HepG2 (cell line): ENCODE data around the gene SOAT2. TPM values are rescaled to one million over a fixed set of nuclear protein-coding genes. Genes with fewer than 3 reads are reported as not detected.
A peak's percentile ranks its signal among the peaks of the same experiment; 100 is the strongest.

ENCODE experiments used
- ARID3A ChIP-seq: IDR thresholded peaks from 2 replicates; pipeline ENCODE4 v1.6.1; 2012; ENCODE audit warnings: low read depth, low read length, improper control_type of control experiment
- GABPA ChIP-seq, 2 experiments: IDR thresholded peaks; 2 replicates each; pipeline ENCODE4 v1.6.1; 2011 to 2016; ENCODE audit warnings: low read depth in 2 of 2, low read length in 1 of 2, missing biosample characterization in 1 of 2, missing genetic modification characterization in 1 of 2
- JUN ChIP-seq: sonication (generic); formaldehyde crosslinking; IDR thresholded peaks from 2 replicates; pipeline ENCODE4 v1.4.0; 2020; ENCODE audit warnings: mild to moderate bottlenecking, missing genetic modification reagents
- MTA3 ChIP-seq: sonication (generic); formaldehyde crosslinking; IDR thresholded peaks from 2 replicates; pipeline ENCODE4 v1.4.0; 2020; ENCODE audit warnings: missing genetic modification reagents
- NCOA1 ChIP-seq: sonication (generic); formaldehyde crosslinking; IDR thresholded peaks from 2 replicates; pipeline ENCODE4 v1.9.0; 2021; ENCODE audit warnings: missing genetic modification reagents
- POGK ChIP-seq: sonication (generic); formaldehyde crosslinking; conservative IDR thresholded peaks from 2 replicates; pipeline ENCODE4 v1.8.0; 2022; ENCODE audit warnings: mild to moderate bottlenecking, moderate library complexity, missing genetic modification reagents
- PTBP1 ChIP-seq: fragments of 200-400 bp; formaldehyde crosslinking; IDR thresholded peaks from 2 replicates; pipeline ENCODE4 v1.6.1; 2018; ENCODE audit warnings: low read length, low read depth; ENCODE audit not compliant: poor library complexity, severe bottlenecking
- RAD21 ChIP-seq: fragments of 450-650 bp; formaldehyde crosslinking; IDR thresholded peaks from 2 replicates; pipeline ENCODE4 v1.5.0; 2020; ENCODE audit warnings: mild to moderate bottlenecking
- SOX13 ChIP-seq, 3 experiments: fragments of 450-650 bp in 1 of 3; sonication (generic) in 1 of 3; formaldehyde crosslinking in 1 of 3; IDR thresholded peaks in 2 of 3; conservative IDR thresholded peaks in 1 of 3; 2 replicates each; pipeline versions ENCODE4 v1.5.0 to v1.6.1; 2016 to 2020; ENCODE audit warnings: antibody characterized with exemption in 1 of 3, mild to moderate bottlenecking in 1 of 3, missing compliant biosample characterization in 1 of 3, missing genetic modification reagents in 1 of 3, moderate library complexity in 1 of 3
- TAF1 ChIP-seq: sonication (generic); formaldehyde crosslinking; IDR thresholded peaks from 2 replicates; pipeline ENCODE4 v1.4.0; 2020; ENCODE audit warnings: missing genetic modification reagents
- ZBTB2 ChIP-seq: sonication (generic); formaldehyde crosslinking; IDR thresholded peaks from 2 replicates; pipeline ENCODE4 v1.8.0; 2022; ENCODE audit warnings: low read depth, missing genetic modification reagents
- ZNF607 ChIP-seq: sonication (generic); formaldehyde crosslinking; IDR thresholded peaks from 2 replicates; pipeline ENCODE4 v1.5.1; 2020; ENCODE audit warnings: missing genetic modification reagents, mild to moderate bottlenecking, borderline replicate concordance
- ZNF674 ChIP-seq: sonication (generic); formaldehyde crosslinking; IDR thresholded peaks from 2 replicates; pipeline ENCODE4 v1.5.0; 2020; ENCODE audit warnings: low read depth, mild to moderate bottlenecking, missing genetic modification reagents
- polyA plus RNA-seq, 8 experiments: library from polyadenylated mRNA; depleted of rRNA in 3 of 8; stranded (reverse) in 7 of 8; unstranded in 1 of 8; fragments of >200 nt; fragmentation: Illumina TruSeq in 4 of 8; extraction: Trizol in 4 of 8; gene quantifications; 2 replicates each; pipeline versions ENCODE4 v1.2.1 to v1.2.3, GENCODE V29; 2011 to 2016; ENCODE audit warnings: low read depth in 4 of 8, missing spikeins in 1 of 8, mixed read lengths in 1 of 8; ENCODE audit not compliant: insufficient read depth in 1 of 8
- total RNA-seq, 5 experiments: library from RNA; depleted of rRNA; stranded (reverse); fragments of >200 nt; fragmentation: Illumina TruSeq; extraction: Trizol; gene quantifications; 2 replicates each; pipeline ENCODE4 v1.2.3, GENCODE V29; 2016; ENCODE audit warnings: low read depth in 1 of 5
- TF ChIP-seq, protein P1 (sequence below): sonication (generic); formaldehyde crosslinking; IDR thresholded peaks from 2 replicates; pipeline ENCODE4 v1.4.0; 2020; ENCODE audit warnings: missing genetic modification reagents
- TF ChIP-seq, protein P2 (sequence below): IDR thresholded peaks from 2 replicates; pipeline ENCODE4 v1.6.1; 2016; ENCODE audit warnings: control low read depth
- TF ChIP-seq, protein P3 (sequence below): IDR thresholded peaks from 2 replicates; pipeline ENCODE4 v1.6.1; 2016

The SOAT2 gene
- total and polyA plus RNA-seq, 2 of the 13 experiments (the other 11 are each of a cell fraction or from before 2014, with no cell fraction given), result 14.9 to 108 TPM

DNA sequence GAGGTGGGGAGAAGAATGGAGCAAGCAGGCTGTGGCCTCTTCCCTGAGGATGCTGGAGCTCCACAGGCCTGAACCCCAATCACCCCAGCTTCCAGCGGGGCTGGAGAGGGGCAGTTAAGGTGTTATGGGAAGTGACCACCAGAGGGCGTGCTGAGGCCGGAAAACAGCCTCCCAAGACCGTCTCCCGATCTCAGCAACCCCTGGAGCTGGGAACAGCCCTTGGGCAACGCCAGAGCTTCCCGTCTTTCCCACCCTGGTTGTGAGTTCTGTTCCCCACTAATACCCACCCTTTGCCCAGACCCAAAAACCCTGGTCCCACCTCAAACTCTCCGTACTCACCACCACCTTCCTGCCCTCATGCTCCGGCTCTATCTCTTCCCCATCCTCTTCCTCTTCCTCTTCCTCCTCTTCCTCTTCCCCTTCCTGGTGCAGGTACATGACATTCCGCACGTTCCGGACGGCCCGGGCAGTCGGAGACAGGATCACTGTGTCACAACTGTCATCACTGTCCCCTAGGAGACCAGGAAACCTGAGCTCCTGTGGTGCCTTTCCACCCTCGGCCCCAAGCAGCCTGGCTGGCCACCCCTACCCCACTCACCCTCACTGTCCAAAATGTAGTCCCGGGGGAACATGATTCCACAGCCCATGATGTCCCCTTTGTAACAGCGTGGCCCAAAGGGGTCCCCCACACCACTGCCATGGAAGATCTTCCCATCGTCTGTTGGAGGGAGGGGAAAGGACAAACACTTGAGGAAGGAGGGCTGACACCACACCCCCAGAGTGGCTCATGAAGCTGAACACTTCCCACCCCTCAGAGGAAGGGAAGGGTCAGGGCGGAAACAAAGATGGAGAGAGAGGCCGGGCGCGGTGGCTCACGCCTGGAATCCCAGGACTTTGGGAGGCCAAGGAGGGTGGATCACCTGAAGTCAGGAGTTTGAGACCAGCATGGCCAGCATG, 37.0 kb upstream of the SOAT2 start (continued):
- TF ChIP-seq ZNF674 (CRISPR knock-in tag) (no peak), ARID3A (no peak), POGK (CRISPR knock-in tag) (no peak), NCOA1 (CRISPR knock-in tag) (no peak), TAF1 (no peak), JUN (CRISPR knock-in tag) (no peak), MTA3 (no peak), ZNF607 (0 out of 2 replicates have a peak, but pooled peaks have one; percentile 40), SOX13 (IDR thresholded peaks at IDR 0.05) (no peak), SOX13 (CRISPR knock-in tag; conservative IDR thresholded peaks at IDR 0.05 in 1 of 2, IDR thresholded peaks at IDR 0.05 in 1 of 2) (no peak), ZBTB2 (CRISPR knock-in tag) (no peak), RAD21 (CRISPR knock-in tag) (peak; percentile 95), PTBP1 (no peak), GABPA (IDR thresholded peaks at IDR 0.05; ENCODE audit: low read depth, low read length) (no peak), GABPA (CRISPR knock-in tag; IDR thresholded peaks at IDR 0.05; ENCODE audit: low read depth) (peak; percentile 14; the same call in 1 of the 2 replicates)
- TF ChIP-seq, protein P1, sequence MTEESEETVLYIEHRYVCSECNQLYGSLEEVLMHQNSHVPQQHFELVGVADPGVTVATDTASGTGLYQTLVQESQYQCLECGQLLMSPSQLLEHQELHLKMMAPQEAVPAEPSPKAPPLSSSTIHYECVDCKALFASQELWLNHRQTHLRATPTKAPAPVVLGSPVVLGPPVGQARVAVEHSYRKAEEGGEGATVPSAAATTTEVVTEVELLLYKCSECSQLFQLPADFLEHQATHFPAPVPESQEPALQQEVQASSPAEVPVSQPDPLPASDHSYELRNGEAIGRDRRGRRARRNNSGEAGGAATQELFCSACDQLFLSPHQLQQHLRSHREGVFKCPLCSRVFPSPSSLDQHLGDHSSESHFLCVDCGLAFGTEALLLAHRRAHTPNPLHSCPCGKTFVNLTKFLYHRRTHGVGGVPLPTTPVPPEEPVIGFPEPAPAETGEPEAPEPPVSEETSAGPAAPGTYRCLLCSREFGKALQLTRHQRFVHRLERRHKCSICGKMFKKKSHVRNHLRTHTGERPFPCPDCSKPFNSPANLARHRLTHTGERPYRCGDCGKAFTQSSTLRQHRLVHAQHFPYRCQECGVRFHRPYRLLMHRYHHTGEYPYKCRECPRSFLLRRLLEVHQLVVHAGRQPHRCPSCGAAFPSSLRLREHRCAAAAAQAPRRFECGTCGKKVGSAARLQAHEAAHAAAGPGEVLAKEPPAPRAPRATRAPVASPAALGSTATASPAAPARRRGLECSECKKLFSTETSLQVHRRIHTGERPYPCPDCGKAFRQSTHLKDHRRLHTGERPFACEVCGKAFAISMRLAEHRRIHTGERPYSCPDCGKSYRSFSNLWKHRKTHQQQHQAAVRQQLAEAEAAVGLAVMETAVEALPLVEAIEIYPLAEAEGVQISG (CRISPR knock-in tag), result 0 out of 2 replicates have a peak, but pooled peaks have one; percentile 30
- TF ChIP-seq, protein P2, sequence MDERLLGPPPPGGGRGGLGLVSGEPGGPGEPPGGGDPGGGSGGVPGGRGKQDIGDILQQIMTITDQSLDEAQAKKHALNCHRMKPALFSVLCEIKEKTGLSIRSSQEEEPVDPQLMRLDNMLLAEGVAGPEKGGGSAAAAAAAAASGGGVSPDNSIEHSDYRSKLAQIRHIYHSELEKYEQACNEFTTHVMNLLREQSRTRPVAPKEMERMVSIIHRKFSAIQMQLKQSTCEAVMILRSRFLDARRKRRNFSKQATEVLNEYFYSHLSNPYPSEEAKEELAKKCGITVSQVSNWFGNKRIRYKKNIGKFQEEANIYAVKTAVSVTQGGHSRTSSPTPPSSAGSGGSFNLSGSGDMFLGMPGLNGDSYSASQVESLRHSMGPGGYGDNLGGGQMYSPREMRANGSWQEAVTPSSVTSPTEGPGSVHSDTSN (CRISPR knock-in tag), result no peak
- TF ChIP-seq, protein P3, sequence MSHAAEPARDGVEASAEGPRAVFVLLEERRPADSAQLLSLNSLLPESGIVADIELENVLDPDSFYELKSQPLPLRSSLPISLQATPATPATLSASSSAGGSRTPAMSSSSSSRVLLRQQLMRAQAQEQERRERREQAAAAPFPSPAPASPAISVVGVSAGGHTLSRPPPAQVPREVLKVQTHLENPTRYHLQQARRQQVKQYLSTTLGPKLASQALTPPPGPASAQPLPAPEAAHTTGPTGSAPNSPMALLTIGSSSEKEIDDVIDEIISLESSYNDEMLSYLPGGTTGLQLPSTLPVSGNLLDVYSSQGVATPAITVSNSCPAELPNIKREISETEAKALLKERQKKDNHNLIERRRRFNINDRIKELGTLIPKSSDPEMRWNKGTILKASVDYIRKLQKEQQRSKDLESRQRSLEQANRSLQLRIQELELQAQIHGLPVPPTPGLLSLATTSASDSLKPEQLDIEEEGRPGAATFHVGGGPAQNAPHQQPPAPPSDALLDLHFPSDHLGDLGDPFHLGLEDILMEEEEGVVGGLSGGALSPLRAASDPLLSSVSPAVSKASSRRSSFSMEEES (CRISPR knock-in tag), result peak; percentile 63; the same call in 1 of the 2 replicates
